ENCODE results near the gene DCP1A. TPM values are rescaled to one million over a fixed set of nuclear protein-coding genes. Genes with fewer than 3 reads are reported as not detected.

The DCP1A gene
- total and polyA plus RNA-seq, 2 of the 13 experiments (the other 11 are each of a cell fraction or from before 2014, with no cell fraction given), result 14.2 to 41.2 TPM

- FAIRE-seq (no peak), DNase-seq (ENCODE audit: low spot score) (no peak), ATAC-seq (no peak)
- Histone ChIP-seq H3K4me2 (ENCODE audit: low read depth, low read length) (no peak overlapping the region), H2AFZ (ENCODE audit: low read length) (no peak overlapping the region), H3K9me3 (ENCODE audit: low read length) (no peaks in the 10 kb centered on the region), H3K79me2 (ENCODE audit: insufficient read depth, low read length) (peaks cover 16% of the 10 kb centered on the region), H3K36me3 (replicated peaks in 1 of 2; ENCODE audit: control insufficient read depth in 1 of 2, insufficient read depth in 2 of 2, low read length in 2 of 2) (peaks cover 11 to 45% of the 10 kb centered on the region in 2 experiments; a peak in 4 of 5 replicates), H3K4me1 (ENCODE audit: insufficient read depth, low read length) (peaks cover 7% of the 10 kb centered on the region; the same call in 1 of the 2 replicates), H4K20me1 (ENCODE audit: insufficient read depth, low read length) (peaks cover 14% of the 10 kb centered on the region; the same call in 1 of the 2 replicates), H3K9ac (ENCODE audit: insufficient read depth, low read depth, low read length) (no peak overlapping the region), H3K27me3 (ENCODE audit: control insufficient read depth in 1 of 2, insufficient read depth in 2 of 2, low read length in 2 of 2) (no peaks in the 10 kb centered on the region), H3K27ac (ENCODE audit: extremely low read length, insufficient read depth, low read length) (no peak overlapping the region), H3K4me3 (replicated peaks in 1 of 3; ENCODE audit: insufficient read depth in 1 of 3, low read depth in 2 of 3, low read length in 3 of 3) (no peak overlapping the region)
- ChIA-PET CTCF (ENCODE audit: low intra/inter-chr PET ratio, low total read pairs) (no interaction called here), POLR2A (no interaction called here)
- intact Hi-C loops (cut with micrococcal nuclease; ENCODE audit: unreplicated experiment) (no loop called here), in situ Hi-C loops (cut with HindIII; ENCODE audit: extremely low pct_ligation_motif_present, low pct_unique_long_range_greater_than_20kb) (no loop called here)
- no TSS peak for BruUV-seq (replicated peaks)
- TF ChIP-seq SOX13 (IDR thresholded peaks at IDR 0.05) (no peak), SOX13 (CRISPR knock-in tag; conservative IDR thresholded peaks at IDR 0.05 in 1 of 2, IDR thresholded peaks at IDR 0.05 in 1 of 2) (no peak)
- TF ChIP-seq, protein P1, sequence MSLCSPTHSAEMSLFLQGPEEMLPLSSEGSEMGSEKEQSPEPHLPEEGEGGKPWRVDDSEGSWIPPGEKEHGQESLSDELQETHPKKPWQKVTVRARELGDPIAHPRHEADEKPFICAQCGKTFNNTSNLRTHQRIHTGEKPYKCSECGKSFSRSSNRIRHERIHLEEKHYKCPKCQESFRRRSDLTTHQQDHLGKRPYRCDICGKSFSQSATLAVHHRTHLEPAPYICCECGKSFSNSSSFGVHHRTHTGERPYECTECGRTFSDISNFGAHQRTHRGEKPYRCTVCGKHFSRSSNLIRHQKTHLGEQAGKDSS (CRISPR knock-in tag; IDR thresholded peaks at IDR 0.05; ENCODE audit: borderline replicate concordance, low read depth), result no peak
- 98% methylated on average over 3 of the region's 3 CpGs for WGBS (ENCODE audit: low lambda C conversion rate)
Observed at GRCh38 chr3:53318522-53318921, 28.8 kb downstream of the DCP1A start.

DNA sequence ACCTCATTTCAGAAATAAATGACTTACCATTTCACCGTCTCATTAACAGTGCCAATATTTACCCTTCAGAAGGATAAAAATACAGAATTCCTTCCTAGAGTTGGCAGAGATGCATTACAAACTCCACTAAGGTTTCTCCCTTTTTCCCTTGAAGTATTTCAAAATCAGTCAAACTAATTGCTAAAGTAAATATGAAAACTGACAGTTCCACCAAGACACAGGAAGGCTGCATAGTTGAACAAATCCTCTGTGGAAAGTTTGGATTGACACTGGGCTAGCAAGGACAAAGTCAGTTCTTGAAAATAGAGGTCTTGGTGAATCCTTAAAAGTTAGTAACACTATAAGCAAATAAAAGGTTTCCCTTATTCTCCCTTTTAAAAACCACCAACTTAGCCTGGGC, 34.5 kb downstream of the DCP1A start:
- in situ Hi-C loops (cut with HindIII; ENCODE audit: extremely low pct_ligation_motif_present, low pct_unique_long_range_greater_than_20kb) (no loop called here), intact Hi-C loops (cut with micrococcal nuclease; ENCODE audit: unreplicated experiment) (no loop called here)
- 37% methylated on average over 1 of the region's 1 CpG for WGBS (ENCODE audit: low lambda C conversion rate)
- Histone ChIP-seq H3K4me3 (replicated peaks in 1 of 3; ENCODE audit: insufficient read depth in 1 of 3, low read depth in 2 of 3, low read length in 3 of 3) (no peak overlapping the region), H3K9me3 (ENCODE audit: low read length) (no peaks in the 10 kb centered on the region), H3K9ac (ENCODE audit: insufficient read depth, low read depth, low read length) (no peak overlapping the region), H3K36me3 (replicated peaks in 1 of 2; ENCODE audit: control insufficient read depth in 1 of 2, insufficient read depth in 2 of 2, low read length in 2 of 2) (peaks cover 19 to 57% of the 10 kb centered on the region in 2 experiments), H3K27me3 (ENCODE audit: control insufficient read depth in 1 of 2, insufficient read depth in 2 of 2, low read length in 2 of 2) (no peaks in the 10 kb centered on the region), H3K79me2 (ENCODE audit: insufficient read depth, low read length) (no peaks in the 10 kb centered on the region), H3K4me1 (ENCODE audit: insufficient read depth, low read length) (peaks cover 18% of the 10 kb centered on the region), H2AFZ (ENCODE audit: low read length) (no peak overlapping the region), H3K27ac (ENCODE audit: extremely low read length, insufficient read depth, low read length) (peak overlapping the region; percentile 8), H4K20me1 (ENCODE audit: insufficient read depth, low read length) (no peaks in the 10 kb centered on the region), H3K4me2 (ENCODE audit: low read depth, low read length) (no peak overlapping the region)
- no TSS peak for BruUV-seq (replicated peaks)
- ATAC-seq (no peak; the same call in 2 of the 3 replicates), FAIRE-seq (no peak), DNase-seq (ENCODE audit: low spot score) (peak; percentile 44)
- ChIA-PET CTCF (ENCODE audit: low intra/inter-chr PET ratio, low total read pairs) (no interaction called here), POLR2A (no interaction called here)
- no peak for TF ChIP-seq ZNF652 (CRISPR knock-in tag; IDR thresholded peaks at IDR 0.05; ENCODE audit: borderline replicate concordance, low read depth)
- TF ChIP-seq FOXA3 (CRISPR knock-in tag; IDR thresholded peaks at IDR 0.05), result peak; percentile 20; the same call in 1 of the 2 replicates
- TF ChIP-seq, protein P2, sequence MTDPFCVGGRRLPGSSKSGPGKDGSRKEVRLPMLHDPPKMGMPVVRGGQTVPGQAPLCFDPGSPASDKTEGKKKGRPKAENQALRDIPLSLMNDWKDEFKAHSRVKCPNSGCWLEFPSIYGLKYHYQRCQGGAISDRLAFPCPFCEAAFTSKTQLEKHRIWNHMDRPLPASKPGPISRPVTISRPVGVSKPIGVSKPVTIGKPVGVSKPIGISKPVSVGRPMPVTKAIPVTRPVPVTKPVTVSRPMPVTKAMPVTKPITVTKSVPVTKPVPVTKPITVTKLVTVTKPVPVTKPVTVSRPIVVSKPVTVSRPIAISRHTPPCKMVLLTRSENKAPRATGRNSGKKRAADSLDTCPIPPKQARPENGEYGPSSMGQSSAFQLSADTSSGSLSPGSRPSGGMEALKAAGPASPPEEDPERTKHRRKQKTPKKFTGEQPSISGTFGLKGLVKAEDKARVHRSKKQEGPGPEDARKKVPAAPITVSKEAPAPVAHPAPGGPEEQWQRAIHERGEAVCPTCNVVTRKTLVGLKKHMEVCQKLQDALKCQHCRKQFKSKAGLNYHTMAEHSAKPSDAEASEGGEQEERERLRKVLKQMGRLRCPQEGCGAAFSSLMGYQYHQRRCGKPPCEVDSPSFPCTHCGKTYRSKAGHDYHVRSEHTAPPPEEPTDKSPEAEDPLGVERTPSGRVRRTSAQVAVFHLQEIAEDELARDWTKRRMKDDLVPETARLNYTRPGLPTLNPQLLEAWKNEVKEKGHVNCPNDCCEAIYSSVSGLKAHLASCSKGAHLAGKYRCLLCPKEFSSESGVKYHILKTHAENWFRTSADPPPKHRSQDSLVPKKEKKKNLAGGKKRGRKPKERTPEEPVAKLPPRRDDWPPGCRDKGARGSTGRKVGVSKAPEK (CRISPR knock-in tag; IDR thresholded peaks at IDR 0.05; ENCODE audit: borderline replicate concordance), result no peak
- no peak for TF ChIP-seq FOXA1 (IDR thresholded peaks at IDR 0.05)
- TF ChIP-seq FOXA1 (CRISPR knock-in tag; IDR thresholded peaks at IDR 0.05), result 0 out of 2 replicates have a peak, but pooled peaks have one; percentile 39
- TF ChIP-seq EP300 (IDR thresholded peaks at IDR 0.05; ENCODE audit: low read depth in 2 of 2, low read length in 2 of 2), result peak in 1 of 2 experiments; percentile 10; a peak in 1 of 4 replicates
- TF ChIP-seq EP300 (CRISPR knock-in tag; IDR thresholded peaks at IDR 0.05; ENCODE audit: borderline replicate concordance), result no peak
